Measurements from ENCODE around the gene PLXNA4. TPM values are rescaled to one million over a fixed set of nuclear protein-coding genes. Genes with fewer than 3 reads are reported as not detected.

The PLXNA4 gene
- total and polyA plus RNA-seq, 9 of the 15 experiments (the other 6 are each of a cell fraction or from before 2014, with no cell fraction given) = under 0.01 to 0.09 TPM; not detected in 7

GRCh38 chr7:132519936-132520335 is 56.3 kb downstream of the PLXNA4 start:
- no peak for FAIRE-seq
- POLR2A ChIA-PET = interaction anchor here (0.6 kb wide), 1 partner anchor 24 kb away, joined by 3 read pairs; no protein-coding TSS in a partner anchor
- no peaks in the 10 kb centered on the region for H3K36me3 ChIP-seq (ENCODE audit: control insufficient read depth, insufficient read depth, low read length)
- no peak for TF ChIP-seq PHF21A (IDR thresholded peaks at IDR 0.05; ENCODE audit: borderline replicate concordance, low read depth)
- TF ChIP-seq HOMEZ (CRISPR knock-in tag; IDR thresholded peaks at IDR 0.05) = no peak
- TF ChIP-seq NRF1 (conservative IDR thresholded peaks at IDR 0.05 in 1 of 2, IDR thresholded peaks at IDR 0.05 in 1 of 2) = no peak
- no peak for TF ChIP-seq HNRNPK (IDR thresholded peaks at IDR 0.05; ENCODE audit: low read depth, low read length, poor library complexity, severe bottlenecking)
- TF ChIP-seq HMBOX1 (IDR thresholded peaks at IDR 0.05) = no peak
- no peak for TF ChIP-seq RFX5 (IDR thresholded peaks at IDR 0.05; ENCODE audit: low read depth, low read length)
- TF ChIP-seq POU5F1 (IDR thresholded peaks at IDR 0.05; ENCODE audit: borderline replicate concordance, low read depth, low read length, partially characterized antibody) = no peak
- TF ChIP-seq, protein P1, sequence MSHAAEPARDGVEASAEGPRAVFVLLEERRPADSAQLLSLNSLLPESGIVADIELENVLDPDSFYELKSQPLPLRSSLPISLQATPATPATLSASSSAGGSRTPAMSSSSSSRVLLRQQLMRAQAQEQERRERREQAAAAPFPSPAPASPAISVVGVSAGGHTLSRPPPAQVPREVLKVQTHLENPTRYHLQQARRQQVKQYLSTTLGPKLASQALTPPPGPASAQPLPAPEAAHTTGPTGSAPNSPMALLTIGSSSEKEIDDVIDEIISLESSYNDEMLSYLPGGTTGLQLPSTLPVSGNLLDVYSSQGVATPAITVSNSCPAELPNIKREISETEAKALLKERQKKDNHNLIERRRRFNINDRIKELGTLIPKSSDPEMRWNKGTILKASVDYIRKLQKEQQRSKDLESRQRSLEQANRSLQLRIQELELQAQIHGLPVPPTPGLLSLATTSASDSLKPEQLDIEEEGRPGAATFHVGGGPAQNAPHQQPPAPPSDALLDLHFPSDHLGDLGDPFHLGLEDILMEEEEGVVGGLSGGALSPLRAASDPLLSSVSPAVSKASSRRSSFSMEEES (CRISPR knock-in tag; IDR thresholded peaks at IDR 0.05) = no peak
- TF ChIP-seq XRCC5 (IDR thresholded peaks at IDR 0.05; ENCODE audit: low read depth, low read length) = no peak
- no peak for TF ChIP-seq HDAC2 (IDR thresholded peaks at IDR 0.05)
- TF ChIP-seq ZNF699 (CRISPR knock-in tag; IDR thresholded peaks at IDR 0.05; ENCODE audit: insufficient replicate concordance) = no peak
- TF ChIP-seq HDAC1 (IDR thresholded peaks at IDR 0.05) = no peak
- TF ChIP-seq, protein P2, sequence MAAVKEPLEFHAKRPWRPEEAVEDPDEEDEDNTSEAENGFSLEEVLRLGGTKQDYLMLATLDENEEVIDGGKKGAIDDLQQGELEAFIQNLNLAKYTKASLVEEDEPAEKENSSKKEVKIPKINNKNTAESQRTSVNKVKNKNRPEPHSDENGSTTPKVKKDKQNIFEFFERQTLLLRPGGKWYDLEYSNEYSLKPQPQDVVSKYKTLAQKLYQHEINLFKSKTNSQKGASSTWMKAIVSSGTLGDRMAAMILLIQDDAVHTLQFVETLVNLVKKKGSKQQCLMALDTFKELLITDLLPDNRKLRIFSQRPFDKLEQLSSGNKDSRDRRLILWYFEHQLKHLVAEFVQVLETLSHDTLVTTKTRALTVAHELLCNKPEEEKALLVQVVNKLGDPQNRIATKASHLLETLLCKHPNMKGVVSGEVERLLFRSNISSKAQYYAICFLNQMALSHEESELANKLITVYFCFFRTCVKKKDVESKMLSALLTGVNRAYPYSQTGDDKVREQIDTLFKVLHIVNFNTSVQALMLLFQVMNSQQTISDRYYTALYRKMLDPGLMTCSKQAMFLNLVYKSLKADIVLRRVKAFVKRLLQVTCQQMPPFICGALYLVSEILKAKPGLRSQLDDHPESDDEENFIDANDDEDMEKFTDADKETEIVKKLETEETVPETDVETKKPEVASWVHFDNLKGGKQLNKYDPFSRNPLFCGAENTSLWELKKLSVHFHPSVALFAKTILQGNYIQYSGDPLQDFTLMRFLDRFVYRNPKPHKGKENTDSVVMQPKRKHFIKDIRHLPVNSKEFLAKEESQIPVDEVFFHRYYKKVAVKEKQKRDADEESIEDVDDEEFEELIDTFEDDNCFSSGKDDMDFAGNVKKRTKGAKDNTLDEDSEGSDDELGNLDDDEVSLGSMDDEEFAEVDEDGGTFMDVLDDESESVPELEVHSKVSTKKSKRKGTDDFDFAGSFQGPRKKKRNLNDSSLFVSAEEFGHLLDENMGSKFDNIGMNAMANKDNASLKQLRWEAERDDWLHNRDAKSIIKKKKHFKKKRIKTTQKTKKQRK (IDR thresholded peaks at IDR 0.05; ENCODE audit: borderline replicate concordance, low read depth, low read length) = no peak
- H2AFZ ChIP-seq (ENCODE audit: low read depth, low read length) = no peak overlapping the region
- peaks cover 3% of the 10 kb centered on the region for H4K20me1 ChIP-seq (replicated peaks; ENCODE audit: control insufficient read depth, insufficient read depth, low read length)
- WGBS (ENCODE audit: insufficient coverage, low coverage, missing lambda C conversion rate) = 0% methylated on average over 1 of the region's 1 CpG
- no peak for ATAC-seq
- intact Hi-C loops (cut with micrococcal nuclease) = no loop called here
- H3K9ac ChIP-seq (ENCODE audit: insufficient read depth in 1 of 2, low read depth in 2 of 2, low read length in 2 of 2) = no peak overlapping the region
- no TSS peak for BruUV-seq (replicated peaks)
- CTCF ChIA-PET (ENCODE audit: low intra/inter-chr PET ratio) = no interaction called here
- DNase-seq (ENCODE audit: extremely low read depth in 1 of 4, low spot score in 3 of 4) = no peak
- no peak overlapping the region for H3K27ac ChIP-seq (ENCODE audit: extremely low read depth, low read depth, low read length)
- in situ Hi-C loops (cut with MboI) = no loop called here
- no peak overlapping the region for H3K4me2 ChIP-seq (ENCODE audit: insufficient read depth, low read length)
- H3K4me1 ChIP-seq (replicated peaks in 1 of 2; ENCODE audit: control insufficient read depth in 2 of 2, insufficient read depth in 2 of 2, low read length in 2 of 2) = no peaks in the 10 kb centered on the region
- no peak overlapping the region for H3K4me3 ChIP-seq
- H3K27me3 ChIP-seq (ENCODE audit: control insufficient read depth in 2 of 2, insufficient read depth in 2 of 2, low read length in 2 of 2) = peaks cover 0 to 12% of the 10 kb centered on the region in 2 experiments; a peak in 2 of 5 replicates
- H3K79me2 ChIP-seq (ENCODE audit: control insufficient read depth, insufficient read depth, low read length) = no peaks in the 10 kb centered on the region
- H3K9me1 ChIP-seq (ENCODE audit: control insufficient read depth, insufficient read depth, low read length) = no peaks in the 10 kb centered on the region
- no peaks in the 10 kb centered on the region for H3K9me3 ChIP-seq (replicated peaks; ENCODE audit: control insufficient read depth, insufficient read depth, low read depth, low read length)
